ENCODE measurements around the gene KLHL29.

DNA sequence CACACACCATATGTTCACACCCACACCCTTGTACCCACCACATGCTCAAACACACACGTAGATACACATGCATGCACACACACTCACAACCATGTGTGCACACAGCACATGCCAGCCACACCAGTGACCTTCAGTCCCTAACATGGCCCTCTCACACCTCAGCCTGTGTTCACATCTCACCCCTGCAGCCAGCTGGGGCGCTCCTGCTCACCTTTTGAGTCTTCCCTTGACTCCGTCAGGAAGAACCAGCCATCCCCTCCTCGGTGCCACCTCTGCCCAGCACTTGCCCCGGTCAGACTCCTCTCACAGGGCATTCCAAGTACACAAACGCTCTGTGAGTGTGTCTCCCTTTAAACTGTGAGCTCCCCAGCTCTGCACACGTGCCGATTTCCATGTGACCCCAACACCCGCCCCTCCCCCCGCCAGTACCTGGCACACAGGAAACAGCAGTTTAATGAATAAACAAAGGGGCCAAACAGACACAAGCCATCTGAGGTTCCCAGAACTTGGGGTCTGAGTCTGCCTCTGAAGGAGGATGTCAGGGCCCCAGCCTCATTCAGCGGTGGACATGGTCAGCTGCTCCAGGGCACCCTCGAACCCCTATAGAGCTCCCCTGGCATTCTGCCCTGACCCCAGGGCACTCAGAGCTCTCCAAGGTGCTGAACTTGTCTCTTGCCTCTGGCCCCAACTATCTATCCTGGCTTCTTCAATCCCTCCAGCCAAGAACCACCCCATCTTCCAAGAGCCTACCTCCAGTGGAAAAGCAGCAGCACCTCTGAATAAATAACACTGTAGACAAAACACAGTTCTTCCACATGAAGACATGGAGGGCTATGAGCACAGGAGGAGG is 289.1 kb downstream of the KLHL29 start:
- no peak for TF ChIP-seq JUND (IDR thresholded peaks at IDR 0.05)
- TF ChIP-seq, protein P1, sequence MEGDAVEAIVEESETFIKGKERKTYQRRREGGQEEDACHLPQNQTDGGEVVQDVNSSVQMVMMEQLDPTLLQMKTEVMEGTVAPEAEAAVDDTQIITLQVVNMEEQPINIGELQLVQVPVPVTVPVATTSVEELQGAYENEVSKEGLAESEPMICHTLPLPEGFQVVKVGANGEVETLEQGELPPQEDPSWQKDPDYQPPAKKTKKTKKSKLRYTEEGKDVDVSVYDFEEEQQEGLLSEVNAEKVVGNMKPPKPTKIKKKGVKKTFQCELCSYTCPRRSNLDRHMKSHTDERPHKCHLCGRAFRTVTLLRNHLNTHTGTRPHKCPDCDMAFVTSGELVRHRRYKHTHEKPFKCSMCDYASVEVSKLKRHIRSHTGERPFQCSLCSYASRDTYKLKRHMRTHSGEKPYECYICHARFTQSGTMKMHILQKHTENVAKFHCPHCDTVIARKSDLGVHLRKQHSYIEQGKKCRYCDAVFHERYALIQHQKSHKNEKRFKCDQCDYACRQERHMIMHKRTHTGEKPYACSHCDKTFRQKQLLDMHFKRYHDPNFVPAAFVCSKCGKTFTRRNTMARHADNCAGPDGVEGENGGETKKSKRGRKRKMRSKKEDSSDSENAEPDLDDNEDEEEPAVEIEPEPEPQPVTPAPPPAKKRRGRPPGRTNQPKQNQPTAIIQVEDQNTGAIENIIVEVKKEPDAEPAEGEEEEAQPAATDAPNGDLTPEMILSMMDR (IDR thresholded peaks at IDR 0.05; ENCODE audit: low read depth, low read length, missing input control): no peak
- no peak for TF ChIP-seq YY1 (IDR thresholded peaks at IDR 0.05)
- TF ChIP-seq TAF1 (conservative IDR thresholded peaks at IDR 0.05): no peak
- TF ChIP-seq RAD21 (IDR thresholded peaks at IDR 0.05): no peak

Data from liver (tissue), 3 donors.